Left ventricle myocardium inferior (tissue), 1 donor: ENCODE measurements around the gene DOK6. TPM values are rescaled to one million over a fixed set of nuclear protein-coding genes. Genes with fewer than 3 reads are reported as not detected.

ENCODE experiments used
- DNase-seq: peaks from one replicate; pipeline ENCODE4 v3.0.0-alpha.2; 2020
- H3K27ac ChIP-seq: fragments of 200-600 bp; replicated peaks from 2 replicates; pipeline ENCODE4 v1.8.0; 2021
- H3K27me3 ChIP-seq: fragments of 200-600 bp; 2 replicates; pipeline ENCODE4 v1.8.0; 2021; ENCODE audit warnings: low read depth
- H3K36me3 ChIP-seq: fragments of 200-600 bp; 2 replicates; pipeline ENCODE4 v1.8.0; 2021
- H3K4me1 ChIP-seq: fragments of 200-600 bp; 2 replicates; pipeline ENCODE4 v1.8.0; 2021
- H3K4me3 ChIP-seq: fragments of 200-600 bp; 2 replicates; pipeline ENCODE4 v1.8.0; 2021; ENCODE audit warnings: mild to moderate bottlenecking, moderate library complexity
- H3K9me3 ChIP-seq: fragments of 200-600 bp; replicated peaks from 2 replicates; pipeline ENCODE4 v1.8.0; 2021
- CTCF ChIP-seq: fragments of 200-600 bp; IDR thresholded peaks from 2 replicates; pipeline ENCODE4 v1.8.0; 2021; ENCODE audit warnings: antibody characterized with exemption, mild to moderate bottlenecking, borderline replicate concordance
- intact Hi-C: fragments of 100-400 bp; cut with micrococcal nuclease; formaldehyde crosslinking; loops from one replicate; pipeline ENCODE4 v1.11.0; 2022
- total RNA-seq: library from RNA; stranded (reverse); fragmentation: NEBNext Ultra II Directional; extraction: Animal tissue kit (Norgen Biotek cat#: 25700); gene quantifications from one replicate; pipeline ENCODE4 v1.2.1, GENCODE V29; 2021
- donor health status: DM: no; HTN: yes; CAD: no; lungs with severe emphysema.

The DOK6 gene
- total RNA-seq, 1 donor from 2014 or later, result 0.96 TPM

GRCh38 chr18:69469444-69469919, 68.8 kb downstream of the DOK6 start:
- no peaks in the 10 kb centered on the region for H3K9me3 ChIP-seq
- H3K4me3 ChIP-seq, result no peak overlapping the region
- intact Hi-C loops, result no loop called here
- peak; percentile 23 for TF ChIP-seq CTCF
- H3K27me3 ChIP-seq, result no peaks in the 10 kb centered on the region
- no peaks in the 10 kb centered on the region for H3K4me1 ChIP-seq
- no peak overlapping the region for H3K27ac ChIP-seq
- DNase-seq, result no peak
- H3K36me3 ChIP-seq, result no peaks in the 10 kb centered on the region

GRCh38 chr18:69480460-69480859, 79.8 kb downstream of the DOK6 start:
- H3K27me3 ChIP-seq, result no peaks in the 10 kb centered on the region
- no peak for TF ChIP-seq CTCF
- no peaks in the 10 kb centered on the region for H3K9me3 ChIP-seq
- no peaks in the 10 kb centered on the region for H3K4me1 ChIP-seq
- DNase-seq, result no peak
- no peak overlapping the region for H3K4me3 ChIP-seq
- intact Hi-C loops, result no loop called here
- H3K27ac ChIP-seq, result no peak overlapping the region
- H3K36me3 ChIP-seq, result no peaks in the 10 kb centered on the region

GRCh38 chr18:69483574-69483973, 82.9 kb downstream of the DOK6 start:
- no peak for TF ChIP-seq CTCF
- DNase-seq, result no peak
- no peaks in the 10 kb centered on the region for H3K36me3 ChIP-seq
- H3K27me3 ChIP-seq, result no peaks in the 10 kb centered on the region
- no peaks in the 10 kb centered on the region for H3K4me1 ChIP-seq
- intact Hi-C loops, result no loop called here
- H3K4me3 ChIP-seq, result no peak overlapping the region
- H3K27ac ChIP-seq, result no peak overlapping the region
- peaks cover 11% of the 10 kb centered on the region for H3K9me3 ChIP-seq

GRCh38 chr18:69484699-69485396, 84.2 kb downstream of the DOK6 start:
- intact Hi-C loops, result no loop called here
- TF ChIP-seq CTCF, result no peak
- no peaks in the 10 kb centered on the region for H3K36me3 ChIP-seq
- DNase-seq, result no peak
- H3K27ac ChIP-seq, result no peak overlapping the region
- no peaks in the 10 kb centered on the region for H3K27me3 ChIP-seq
- H3K4me3 ChIP-seq, result no peak overlapping the region
- H3K9me3 ChIP-seq, result peaks cover 14% of the 10 kb centered on the region
- no peaks in the 10 kb centered on the region for H3K4me1 ChIP-seq

GRCh38 chr18:69487488-69488394, 87.1 kb downstream of the DOK6 start:
- TF ChIP-seq CTCF, result no peak
- intact Hi-C loops, result no loop called here
- Histone ChIP-seq H3K4me3 (no peak overlapping the region), H3K4me1 (no peaks in the 10 kb centered on the region), H3K9me3 (peaks cover 14% of the 10 kb centered on the region), H3K27me3 (no peaks in the 10 kb centered on the region), H3K36me3 (no peaks in the 10 kb centered on the region), H3K27ac (no peak overlapping the region)
- no peak for DNase-seq
